HG03378 (cell line): ENCODE results near the gene CGN.

Experiments
- ATAC-seq: cut with Tn5 transposase; IDR thresholded peaks from one replicate; pipeline ENCODE4 v1.9.1; 2021; ENCODE audit warnings: mild to moderate bottlenecking, moderate library complexity; ENCODE audit not compliant: unreplicated experiment

The CGN gene

DNA sequence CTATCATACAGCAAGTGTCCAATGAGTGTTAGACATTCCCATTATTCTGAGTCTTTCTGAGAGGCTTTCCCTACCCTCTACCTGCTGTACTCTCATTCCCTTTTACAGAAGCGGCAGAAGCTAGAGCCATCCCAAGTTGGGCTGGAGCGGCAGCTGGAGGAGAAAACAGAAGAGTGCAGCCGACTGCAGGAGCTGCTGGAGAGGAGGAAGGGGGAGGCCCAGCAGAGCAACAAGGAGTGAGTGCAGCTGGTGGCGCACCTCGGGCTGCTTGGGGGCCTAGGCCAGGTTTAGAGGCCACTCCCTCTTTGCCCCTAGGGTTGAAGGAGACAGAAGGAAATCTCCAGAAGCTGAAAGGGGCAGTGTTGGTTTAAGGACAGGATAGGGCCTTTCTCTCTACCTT lies 12.1 kb downstream of the CGN start:
- ATAC-seq: no peak

DNA sequence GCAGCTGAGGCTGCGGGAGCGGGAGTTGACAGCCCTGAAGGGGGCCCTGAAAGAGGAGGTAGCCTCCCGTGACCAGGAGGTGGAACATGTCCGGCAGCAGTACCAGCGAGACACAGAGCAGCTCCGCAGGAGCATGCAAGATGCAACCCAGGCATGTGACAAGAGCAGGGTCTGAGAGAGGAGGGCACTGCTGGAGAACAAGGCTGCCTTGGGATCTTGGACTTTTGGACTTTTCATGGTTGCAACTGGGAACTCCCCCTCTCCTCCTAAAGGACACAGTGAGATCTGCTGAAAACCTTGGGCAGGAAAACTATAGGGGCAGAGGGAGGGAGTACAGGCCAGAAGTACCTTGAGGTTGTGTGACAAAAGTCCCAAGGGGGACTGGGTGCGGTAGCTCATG lies 13.5 kb downstream of the CGN start:
- no peak for ATAC-seq

DNA sequence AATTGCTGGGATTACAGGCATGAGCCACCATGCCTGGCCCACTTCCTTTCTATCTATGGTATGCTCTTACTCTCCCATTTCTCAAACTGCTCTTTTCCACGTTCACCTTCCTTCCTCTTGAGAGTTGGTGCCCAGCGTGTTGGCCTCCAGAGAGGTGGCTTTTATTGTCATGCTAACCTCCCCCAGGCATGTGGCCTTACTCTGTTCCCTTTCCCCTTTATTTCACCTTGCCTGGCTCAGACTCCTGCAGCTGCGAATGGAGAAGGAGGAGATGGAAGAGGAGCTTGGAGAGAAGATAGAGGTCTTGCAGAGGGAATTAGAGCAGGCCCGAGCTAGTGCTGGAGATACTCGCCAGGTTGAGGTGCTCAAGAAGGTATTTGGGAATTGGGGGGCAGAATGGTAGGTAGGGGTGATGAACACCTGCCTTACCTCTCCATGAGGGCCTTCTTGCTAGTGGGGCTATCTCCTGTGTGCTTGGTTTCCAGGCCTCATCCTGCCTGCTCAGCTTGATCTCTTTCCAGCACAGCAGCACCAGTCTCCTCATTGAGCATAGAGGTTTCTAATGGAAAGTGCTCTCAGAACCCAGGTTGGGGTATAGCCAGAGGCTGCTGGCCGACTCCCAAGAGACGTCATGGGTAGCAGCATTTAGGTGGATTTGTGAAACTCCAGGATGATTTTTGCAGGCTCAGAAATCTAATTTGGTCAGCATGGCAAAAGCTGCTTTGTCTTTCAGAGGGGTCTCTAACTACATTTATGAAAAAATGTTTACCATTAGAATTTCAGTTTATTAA lies 15.7 kb downstream of the CGN start:
- no peak for ATAC-seq

DNA sequence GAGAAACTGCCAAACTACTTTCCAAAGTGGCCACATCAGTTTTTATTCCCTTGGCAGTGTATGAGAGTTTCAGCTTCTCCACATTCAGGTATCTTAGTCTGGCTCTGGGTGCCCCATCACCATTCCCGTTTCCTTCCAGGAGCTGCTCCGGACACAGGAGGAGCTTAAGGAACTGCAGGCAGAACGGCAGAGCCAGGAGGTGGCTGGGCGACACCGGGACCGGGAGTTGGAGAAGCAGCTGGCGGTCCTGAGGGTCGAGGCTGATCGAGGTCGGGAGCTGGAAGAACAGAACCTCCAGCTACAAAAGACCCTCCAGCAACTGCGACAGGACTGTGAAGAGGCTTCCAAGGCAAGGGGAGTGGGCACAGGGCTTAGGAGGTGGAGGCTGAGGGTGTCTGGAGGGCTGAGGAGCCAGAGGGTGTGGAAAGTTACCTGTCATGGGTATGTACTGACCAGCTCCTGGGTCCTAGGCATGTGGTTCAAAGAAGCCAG lies 18.1 kb downstream of the CGN start:
- ATAC-seq: no peak

DNA sequence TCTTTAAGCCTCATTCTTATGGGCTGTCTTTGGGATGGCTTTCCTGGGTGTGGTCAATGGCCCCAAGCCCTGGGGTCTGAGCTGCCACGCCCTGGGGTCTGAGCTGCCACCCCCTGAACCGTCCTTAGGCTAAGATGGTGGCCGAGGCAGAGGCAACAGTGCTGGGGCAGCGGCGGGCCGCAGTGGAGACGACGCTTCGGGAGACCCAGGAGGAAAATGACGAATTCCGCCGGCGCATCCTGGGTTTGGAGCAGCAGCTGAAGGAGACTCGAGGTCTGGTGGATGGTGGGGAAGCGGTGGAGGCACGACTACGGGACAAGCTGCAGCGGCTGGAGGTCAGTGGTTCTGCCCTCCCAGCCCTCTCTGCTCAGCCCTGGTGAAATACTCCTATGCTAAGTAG lies 18.6 kb downstream of the CGN start:
- no peak for ATAC-seq

DNA sequence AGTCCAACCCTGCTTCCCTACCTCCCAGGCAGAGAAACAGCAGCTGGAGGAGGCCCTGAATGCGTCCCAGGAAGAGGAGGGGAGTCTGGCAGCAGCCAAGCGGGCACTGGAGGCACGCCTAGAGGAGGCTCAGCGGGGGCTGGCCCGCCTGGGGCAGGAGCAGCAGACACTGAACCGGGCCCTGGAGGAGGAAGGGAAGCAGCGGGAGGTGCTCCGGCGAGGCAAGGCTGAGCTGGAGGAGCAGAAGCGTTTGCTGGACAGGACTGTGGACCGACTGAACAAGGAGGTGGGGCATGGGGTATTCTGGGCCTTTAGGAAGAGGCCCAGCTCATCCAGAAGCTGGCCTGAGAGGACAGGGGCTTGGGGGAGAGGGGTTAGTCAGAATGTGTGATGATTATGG lies 19.3 kb downstream of the CGN start:
- no peak for ATAC-seq

DNA sequence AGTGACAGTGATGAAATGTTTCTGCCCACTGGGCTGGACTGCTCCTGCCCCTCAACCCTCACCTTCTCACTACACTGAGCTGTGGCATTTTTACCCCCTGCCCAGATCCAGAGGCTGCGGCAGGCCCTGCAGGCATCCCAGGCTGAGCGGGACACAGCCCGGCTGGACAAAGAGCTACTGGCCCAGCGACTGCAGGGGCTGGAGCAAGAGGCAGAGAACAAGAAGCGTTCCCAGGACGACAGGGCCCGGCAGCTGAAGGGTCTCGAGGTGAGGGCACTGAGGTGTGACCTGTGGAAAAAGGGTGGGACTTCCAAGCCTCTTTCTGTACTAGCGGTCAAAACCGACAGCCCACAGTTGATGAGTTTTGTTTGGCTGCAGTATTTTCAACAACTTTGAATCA lies 22.7 kb downstream of the CGN start:
- ATAC-seq: no peak

DNA sequence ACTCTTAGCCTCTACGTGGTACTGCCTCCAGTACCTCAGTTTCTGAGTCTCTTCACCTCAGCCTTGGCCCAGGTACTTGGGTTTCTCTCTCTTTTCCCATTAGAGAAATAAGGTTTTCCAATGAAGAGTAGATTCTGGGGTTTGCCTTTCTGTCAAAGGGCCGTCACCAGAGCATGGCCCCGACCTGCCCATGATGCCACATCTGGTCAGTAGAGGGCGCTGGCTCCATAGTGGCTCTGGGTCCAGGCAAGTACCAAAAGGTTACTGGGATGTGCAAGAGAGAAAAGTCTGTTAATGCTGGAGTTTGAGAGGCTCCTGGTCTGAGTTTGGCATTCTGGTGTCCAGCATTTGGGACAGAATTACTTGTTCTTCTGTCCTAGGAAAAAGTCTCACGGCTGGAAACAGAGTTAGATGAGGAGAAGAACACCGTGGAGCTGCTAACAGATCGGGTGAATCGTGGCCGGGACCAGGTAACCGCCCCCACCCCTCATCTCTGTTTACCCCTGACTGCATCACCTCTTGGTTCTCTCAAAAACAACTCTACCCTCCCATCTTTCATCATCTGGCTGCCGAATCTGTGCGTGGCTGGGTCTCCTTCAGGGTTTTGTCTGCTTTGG lies 23.6 kb downstream of the CGN start:
- no peak for ATAC-seq

DNA sequence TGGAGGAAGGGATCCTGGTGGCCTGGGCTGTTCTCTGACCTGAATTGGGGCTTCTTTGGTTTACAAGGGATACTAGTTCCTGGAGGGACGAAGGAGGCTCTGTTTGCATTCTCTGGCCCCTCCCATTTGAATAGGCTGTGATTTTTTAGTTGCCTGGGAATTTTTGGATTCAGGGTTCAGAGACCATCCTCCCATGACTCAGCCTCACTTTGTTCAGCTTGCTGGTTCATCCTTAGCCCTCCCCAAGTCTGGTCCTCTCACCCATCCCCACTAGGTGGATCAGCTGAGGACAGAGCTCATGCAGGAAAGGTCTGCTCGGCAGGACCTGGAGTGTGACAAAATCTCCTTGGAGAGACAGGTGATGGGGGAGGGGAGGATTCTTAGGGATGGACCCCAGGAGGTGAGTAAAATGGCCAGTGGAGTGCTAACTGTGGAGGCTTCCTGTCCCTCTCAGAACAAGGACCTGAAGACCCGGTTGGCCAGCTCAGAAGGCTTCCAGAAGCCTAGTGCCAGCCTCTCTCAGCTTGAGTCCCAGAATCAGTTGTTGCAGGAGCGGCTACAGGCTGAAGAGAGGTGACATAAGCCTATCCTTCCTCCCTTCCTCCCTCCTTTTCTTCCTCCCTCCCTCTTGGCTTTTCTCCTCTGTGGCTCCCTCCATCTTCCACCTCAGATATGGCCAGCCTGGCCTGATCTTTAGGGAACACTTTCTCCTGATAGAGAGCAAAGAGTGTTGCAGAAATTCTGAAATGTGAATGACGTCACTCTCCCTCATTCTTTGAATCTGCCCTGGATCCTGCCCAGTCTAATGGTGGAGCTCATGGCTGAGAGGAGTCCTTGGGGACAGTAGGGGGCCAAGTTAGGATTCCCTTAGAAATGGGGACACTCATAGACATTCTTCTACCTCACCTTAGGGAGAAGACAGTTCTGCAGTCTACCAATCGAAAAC lies 24.4 kb downstream of the CGN start:
- no peak for ATAC-seq

DNA sequence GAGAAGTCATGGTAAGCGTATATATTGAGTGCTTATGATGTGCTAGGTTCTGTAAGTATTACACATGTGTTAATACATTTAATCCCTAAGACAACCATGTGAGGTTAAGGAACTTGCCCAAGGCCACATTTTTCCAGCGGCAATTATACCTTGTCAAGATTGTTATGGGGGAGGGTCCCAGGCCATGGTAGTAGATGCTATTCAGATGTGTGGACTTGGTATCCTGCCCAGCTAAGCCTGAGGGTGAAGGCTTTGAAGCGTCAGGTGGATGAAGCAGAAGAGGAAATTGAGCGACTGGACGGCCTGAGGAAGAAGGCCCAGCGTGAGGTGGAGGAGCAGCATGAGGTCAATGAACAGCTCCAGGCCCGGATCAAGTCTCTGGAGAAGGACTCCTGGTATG lies 25.3 kb downstream of the CGN start:
- ATAC-seq: no peak

DNA sequence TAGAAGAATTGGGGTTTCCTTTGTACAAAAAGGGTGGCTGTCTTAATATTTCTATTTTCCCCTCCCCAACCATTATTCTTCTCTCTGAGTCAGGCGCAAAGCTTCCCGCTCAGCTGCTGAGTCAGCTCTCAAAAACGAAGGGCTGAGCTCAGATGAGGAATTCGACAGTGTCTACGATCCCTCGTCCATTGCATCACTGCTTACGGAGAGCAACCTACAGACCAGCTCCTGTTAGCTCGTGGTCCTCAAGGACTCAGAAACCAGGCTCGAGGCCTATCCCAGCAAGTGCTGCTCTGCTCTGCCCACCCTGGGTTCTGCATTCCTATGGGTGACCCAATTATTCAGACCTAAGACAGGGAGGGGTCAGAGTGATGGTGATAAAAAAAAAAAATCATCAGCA lies 25.9 kb downstream of the CGN start:
- ATAC-seq: no peak

DNA sequence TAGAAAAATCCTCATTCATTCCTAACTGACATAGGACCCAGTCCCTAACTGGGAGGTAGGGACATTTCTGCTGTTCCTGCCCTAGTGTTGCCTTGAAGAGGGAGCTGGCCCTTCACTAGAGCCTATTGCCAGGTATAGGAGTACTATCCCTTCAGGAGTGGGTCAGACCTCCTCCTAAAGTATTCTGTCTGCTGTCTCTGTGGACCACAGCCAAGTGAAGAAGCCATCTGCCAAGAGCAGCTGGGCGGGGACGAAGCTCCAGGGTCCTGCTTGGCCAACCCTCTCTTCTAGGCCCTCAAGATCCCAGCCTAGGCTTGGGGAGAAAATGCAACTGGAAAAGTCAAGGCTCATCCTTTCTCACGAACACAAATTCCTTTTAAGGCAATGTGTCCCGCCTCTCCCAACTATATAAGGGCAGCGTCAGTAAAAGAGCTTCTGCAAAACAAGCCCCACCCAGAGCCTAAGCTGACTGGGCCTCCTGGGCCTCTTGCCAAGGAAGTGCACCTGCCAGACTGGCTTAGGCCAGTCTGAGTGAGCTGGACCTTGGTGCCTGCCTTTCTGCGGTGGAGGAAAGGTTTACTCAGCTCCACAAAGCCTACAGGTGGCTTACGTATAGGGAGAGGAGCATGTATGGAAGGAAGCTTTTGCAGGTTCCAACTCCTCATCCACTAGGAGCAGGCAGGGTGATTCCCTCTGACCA lies 28.3 kb downstream of the CGN start:
- ATAC-seq: peak; percentile 51

DNA sequence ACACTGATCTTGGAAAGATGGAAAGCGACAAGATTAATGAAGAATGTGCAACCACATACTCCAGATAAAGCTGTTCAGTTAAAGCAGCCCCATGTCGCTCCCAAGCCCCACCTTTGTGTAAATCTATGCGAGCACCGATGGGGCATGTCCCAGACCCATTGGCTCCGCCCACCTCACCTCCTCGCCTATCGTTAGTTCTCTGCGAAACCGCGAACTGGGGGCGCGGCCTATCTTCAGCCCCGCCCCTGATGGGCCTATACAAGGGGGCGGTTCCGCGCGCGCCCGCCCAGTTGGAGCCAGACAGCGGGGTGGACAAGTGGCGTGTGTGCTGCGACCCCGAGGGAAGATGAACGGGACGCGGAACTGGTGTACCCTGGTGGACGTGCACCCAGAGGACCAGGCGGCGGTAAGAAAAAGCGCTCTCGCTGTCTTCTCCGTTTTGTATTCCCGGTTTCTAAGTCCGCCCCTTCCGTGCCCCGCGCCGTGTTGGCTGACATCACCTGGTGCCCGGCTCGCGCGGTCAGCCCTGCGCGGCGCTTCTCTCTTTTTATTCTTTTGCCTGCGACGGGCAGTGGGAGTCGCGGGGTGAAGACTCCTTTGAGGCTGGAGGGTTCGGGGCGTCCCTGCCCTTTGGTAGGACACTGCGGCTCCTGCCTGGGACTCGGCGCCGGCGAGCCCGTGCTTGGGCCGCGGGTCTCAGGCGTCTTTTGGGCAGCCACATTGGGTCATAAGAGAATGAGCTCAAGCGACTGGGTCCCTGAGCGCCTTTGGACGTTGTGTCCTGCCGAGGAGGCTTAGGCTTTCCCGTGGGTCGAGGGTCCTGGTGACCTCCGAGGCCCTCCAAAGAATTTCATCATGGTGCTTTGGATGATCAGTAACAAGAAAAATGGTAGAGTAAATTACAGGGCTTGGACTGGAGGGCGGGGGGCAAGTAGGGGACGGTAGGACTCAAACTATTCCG lies 29.1 kb downstream of the CGN start, which contains the start of gene TUFT1:
Gene TUFT1 (plus strand): TSS at position 289 of the 961 bp plus-strand sequence. CDS start 58 bp downstream, at position 347.
- ATAC-seq: peak; percentile 80

DNA sequence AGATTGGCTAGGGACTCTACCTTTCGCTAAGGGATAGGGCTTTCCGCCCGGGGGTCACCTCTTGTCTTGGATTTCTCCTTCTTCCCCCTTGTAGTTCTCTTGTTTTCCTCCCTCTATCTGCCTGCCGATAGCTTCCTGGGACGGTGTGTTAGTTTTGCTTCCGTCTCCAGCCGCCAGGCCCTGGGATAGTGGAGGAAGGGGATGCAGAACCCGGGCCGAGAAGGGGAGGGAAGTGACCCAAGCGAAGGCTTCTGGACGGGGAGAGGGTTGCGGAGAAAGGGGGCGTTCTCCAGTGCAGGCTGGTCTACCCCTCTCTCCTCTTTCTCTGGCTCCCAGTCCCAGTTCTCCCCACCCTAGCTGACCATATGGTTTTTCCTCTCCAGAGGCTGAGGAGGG lies 29.8 kb downstream of the CGN start:
- ATAC-seq: no peak

DNA sequence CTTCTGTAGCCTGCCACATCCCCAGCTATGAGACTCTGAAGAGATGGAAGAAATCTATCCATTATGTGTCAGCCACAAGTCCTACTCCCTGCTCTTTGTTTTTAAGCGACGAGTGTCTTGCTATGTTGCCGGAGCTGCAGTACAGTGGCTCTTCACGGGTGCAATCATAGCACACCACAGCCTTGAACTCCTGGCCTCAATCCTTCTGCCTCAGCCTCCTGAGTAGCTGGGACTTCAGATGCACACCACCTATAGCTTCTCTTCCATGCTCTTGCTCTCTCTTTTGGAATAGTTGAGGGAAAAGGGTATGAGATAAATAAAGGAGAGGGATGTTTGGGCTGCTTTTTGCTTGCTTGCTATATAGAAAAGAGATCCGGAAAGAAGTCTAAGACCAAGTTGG lies 30.6 kb downstream of the CGN start:
- no peak for ATAC-seq

DNA sequence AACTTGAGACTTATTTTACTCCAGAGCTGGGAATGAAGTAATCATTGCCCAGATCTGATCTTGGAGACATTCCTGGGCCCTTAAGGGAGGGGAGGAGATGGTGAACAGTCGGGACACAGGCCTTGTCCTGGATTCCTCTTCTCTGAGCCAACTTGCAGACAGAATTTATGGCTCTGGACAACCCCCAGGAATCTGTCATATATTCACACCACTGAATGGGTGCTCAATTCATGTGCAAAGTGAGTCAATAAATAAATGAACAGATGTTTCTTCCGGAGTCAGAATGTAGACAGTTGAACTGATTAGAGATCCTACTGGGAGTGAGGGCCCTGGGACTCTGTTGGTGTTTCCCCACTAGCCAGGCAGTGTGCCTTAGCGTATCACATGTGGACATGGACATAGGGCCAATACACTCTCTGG lies 31.5 kb downstream of the CGN start:
- ATAC-seq: no peak

DNA sequence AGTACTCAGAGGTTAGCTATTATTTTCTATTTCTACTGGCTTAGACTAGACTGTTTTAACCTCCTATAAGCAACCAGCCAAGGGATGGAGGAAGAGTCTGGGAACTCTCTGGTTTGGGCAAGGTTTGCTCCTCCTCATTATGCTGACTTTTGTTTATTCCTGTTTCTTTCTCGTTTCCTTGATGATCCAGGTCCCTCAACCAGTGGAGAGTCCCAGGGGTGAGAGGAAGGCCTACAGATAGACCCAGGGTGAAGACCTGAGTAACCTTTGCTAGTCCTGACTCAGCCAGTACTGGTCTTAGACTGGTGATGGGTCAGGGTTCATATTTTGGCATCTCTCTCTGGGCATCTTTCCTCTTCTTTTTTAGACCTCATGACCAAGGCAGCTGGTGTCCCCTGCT lies 34.4 kb downstream of the CGN start:
- ATAC-seq: no peak

DNA sequence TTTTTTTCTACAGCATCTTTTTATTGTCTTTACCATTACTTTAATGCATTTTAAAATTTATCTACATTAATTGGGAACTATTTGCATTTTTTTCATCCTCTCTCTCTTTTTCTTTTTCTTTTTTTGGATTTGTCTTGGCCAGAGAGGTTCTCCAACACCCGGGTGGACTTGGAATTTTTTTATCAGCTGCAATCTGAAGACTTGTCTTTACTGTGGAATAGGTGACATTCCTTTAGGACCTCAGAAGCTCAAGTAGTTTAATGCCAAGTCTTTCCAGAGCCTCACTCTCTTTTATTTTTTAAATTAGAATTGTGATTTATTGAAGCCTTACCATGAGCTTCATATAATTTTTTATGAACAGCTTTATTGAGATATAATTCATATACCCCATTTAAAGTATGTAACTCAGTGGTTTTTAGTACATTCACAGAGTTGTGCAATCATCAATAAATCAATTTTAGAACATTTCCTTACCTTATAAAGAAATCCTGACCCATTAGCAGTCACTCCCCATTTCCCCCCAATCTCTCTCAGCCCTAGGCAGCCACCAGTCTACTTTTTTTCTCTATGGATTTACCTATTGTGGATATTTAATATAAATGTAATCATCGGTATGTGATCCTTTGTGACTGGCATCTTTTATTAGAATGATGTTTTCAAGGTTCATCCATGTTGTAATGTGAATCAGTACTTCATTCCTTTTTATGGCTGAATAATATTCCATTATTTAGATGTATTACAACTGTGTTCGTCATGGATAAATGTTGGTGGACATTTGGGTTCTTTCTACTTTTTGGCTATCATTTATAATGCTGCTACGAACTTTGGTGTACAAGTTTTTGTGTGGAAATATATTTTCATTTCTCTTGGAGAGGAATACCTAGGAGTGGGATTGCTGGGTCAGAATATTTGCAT lies 35.1 kb downstream of the CGN start:
- no peak for ATAC-seq
